ENCODE data around the gene PRH2. TPM values are rescaled to one million over a fixed set of nuclear protein-coding genes. Genes with fewer than 3 reads are reported as not detected.

Gene PRH2
- polyA plus RNA-seq, 1 donor (not counting 4 experiments of a cell fraction or from before 2014, with no cell fraction given), result 0.12 TPM

DNA sequence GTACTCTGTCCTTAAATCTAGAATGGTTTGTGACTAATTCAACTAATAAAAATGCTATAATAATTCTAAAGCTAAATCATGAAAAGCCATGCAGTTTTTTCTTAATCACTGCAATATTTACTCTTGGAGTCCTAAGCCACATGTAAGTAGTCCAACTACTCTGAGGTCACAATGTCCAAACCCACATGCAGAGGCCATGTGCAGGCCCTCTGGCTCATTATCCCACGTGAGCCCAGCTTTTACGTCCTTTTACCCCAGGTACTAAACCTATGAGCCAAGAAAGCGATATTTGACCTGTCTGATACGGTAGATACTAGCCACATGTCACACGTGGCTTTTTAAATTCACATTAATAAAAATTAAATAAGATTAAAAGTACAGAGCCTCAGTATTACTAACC, 32.2 kb upstream of the PRH2 start:
- Histone ChIP-seq H3K9me3 (ENCODE audit: control insufficient read depth, low read depth, low read length) (no peaks in the 10 kb centered on the region), H3K4me1 (ENCODE audit: control insufficient read depth, extremely low read depth, insufficient read depth, low read length) (peaks cover 3% of the 10 kb centered on the region), H3K36me3 (ENCODE audit: control insufficient read depth in 2 of 2, extremely low read depth in 1 of 2, insufficient read depth in 2 of 2, low read length in 2 of 2) (no peaks in the 10 kb centered on the region), H3K27ac (ENCODE audit: control insufficient read depth, insufficient read depth, low read length) (no peak overlapping the region), H3K79me2 (ENCODE audit: control insufficient read depth, insufficient read depth, low read length) (no peaks in the 10 kb centered on the region), H3K9ac (ENCODE audit: control insufficient read depth, extremely low read depth, insufficient read depth, low read length) (no peak overlapping the region), H2AFZ (ENCODE audit: control insufficient read depth, low read length) (no peak overlapping the region), H3K9me1 (ENCODE audit: control insufficient read depth, extremely low read depth, insufficient read depth, low read length) (no peaks in the 10 kb centered on the region), H3K4me3 (ENCODE audit: control insufficient read depth in 2 of 3, extremely low read depth in 1 of 3, insufficient read depth in 2 of 3, low read depth in 1 of 3, low read length in 3 of 3) (no peak overlapping the region), H4K20me1 (ENCODE audit: control insufficient read depth, extremely low read depth, insufficient read depth, low read length) (no peaks in the 10 kb centered on the region), H3K4me2 (ENCODE audit: control insufficient read depth, extremely low read depth, insufficient read depth, low read depth, low read length) (no peak overlapping the region), H3K27me3 (ENCODE audit: control insufficient read depth, extremely low read depth, insufficient read depth, low read length) (no peaks in the 10 kb centered on the region)
- no peak for FAIRE-seq
- dilution Hi-C loops (cut with MboI; ENCODE audit: extremely low pct_ligation_motif_present, low sequenced_read_pairs), result no loop called here
- TF ChIP-seq, protein P1, sequence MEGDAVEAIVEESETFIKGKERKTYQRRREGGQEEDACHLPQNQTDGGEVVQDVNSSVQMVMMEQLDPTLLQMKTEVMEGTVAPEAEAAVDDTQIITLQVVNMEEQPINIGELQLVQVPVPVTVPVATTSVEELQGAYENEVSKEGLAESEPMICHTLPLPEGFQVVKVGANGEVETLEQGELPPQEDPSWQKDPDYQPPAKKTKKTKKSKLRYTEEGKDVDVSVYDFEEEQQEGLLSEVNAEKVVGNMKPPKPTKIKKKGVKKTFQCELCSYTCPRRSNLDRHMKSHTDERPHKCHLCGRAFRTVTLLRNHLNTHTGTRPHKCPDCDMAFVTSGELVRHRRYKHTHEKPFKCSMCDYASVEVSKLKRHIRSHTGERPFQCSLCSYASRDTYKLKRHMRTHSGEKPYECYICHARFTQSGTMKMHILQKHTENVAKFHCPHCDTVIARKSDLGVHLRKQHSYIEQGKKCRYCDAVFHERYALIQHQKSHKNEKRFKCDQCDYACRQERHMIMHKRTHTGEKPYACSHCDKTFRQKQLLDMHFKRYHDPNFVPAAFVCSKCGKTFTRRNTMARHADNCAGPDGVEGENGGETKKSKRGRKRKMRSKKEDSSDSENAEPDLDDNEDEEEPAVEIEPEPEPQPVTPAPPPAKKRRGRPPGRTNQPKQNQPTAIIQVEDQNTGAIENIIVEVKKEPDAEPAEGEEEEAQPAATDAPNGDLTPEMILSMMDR (optimal IDR thresholded peaks at IDR 0.05 in 1 of 3, IDR thresholded peaks at IDR 0.05 in 1 of 3, conservative IDR thresholded peaks at IDR 0.05 in 1 of 3; ENCODE audit: extremely low read depth in 1 of 3, insufficient read depth in 2 of 3, low read length in 3 of 3), result no peak
- no peak for TF ChIP-seq EZH2 (IDR thresholded peaks at IDR 0.05; ENCODE audit: low read length)
- DNase-seq (ENCODE audit: low read depth, low spot score), result no peak

DNA sequence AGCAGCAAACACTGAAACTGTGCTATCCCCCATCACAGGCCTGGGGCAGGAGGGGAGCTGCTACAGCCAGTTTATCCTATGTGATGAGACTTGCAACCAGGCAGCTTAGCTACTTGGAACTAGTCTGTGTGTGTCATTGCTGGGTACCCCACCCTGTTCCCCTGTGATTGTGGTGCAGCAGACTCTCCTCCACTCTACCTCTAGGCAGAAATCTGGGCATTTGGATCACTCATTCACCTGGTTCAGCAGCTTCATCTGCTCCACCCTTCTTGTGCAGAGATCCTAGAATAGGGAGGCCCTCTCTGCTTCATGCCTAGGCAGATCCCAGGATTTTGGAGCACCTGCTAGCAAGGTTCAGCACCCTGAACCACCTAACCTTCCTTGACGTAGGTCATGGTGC, 28.5 kb upstream of the PRH2 start:
- peak; percentile 34 for FAIRE-seq
- Histone ChIP-seq H3K4me1 (ENCODE audit: control insufficient read depth, extremely low read depth, insufficient read depth, low read length) (peaks cover 3% of the 10 kb centered on the region), H3K9me1 (ENCODE audit: control insufficient read depth, extremely low read depth, insufficient read depth, low read length) (no peaks in the 10 kb centered on the region), H3K27ac (ENCODE audit: control insufficient read depth, insufficient read depth, low read length) (no peak overlapping the region), H3K36me3 (ENCODE audit: control insufficient read depth in 2 of 2, extremely low read depth in 1 of 2, insufficient read depth in 2 of 2, low read length in 2 of 2) (no peaks in the 10 kb centered on the region), H3K4me2 (ENCODE audit: control insufficient read depth, extremely low read depth, insufficient read depth, low read depth, low read length) (no peak overlapping the region), H3K4me3 (ENCODE audit: control insufficient read depth in 2 of 3, extremely low read depth in 1 of 3, insufficient read depth in 2 of 3, low read depth in 1 of 3, low read length in 3 of 3) (no peak overlapping the region), H4K20me1 (ENCODE audit: control insufficient read depth, extremely low read depth, insufficient read depth, low read length) (no peaks in the 10 kb centered on the region), H3K9ac (ENCODE audit: control insufficient read depth, extremely low read depth, insufficient read depth, low read length) (no peak overlapping the region), H3K79me2 (ENCODE audit: control insufficient read depth, insufficient read depth, low read length) (no peaks in the 10 kb centered on the region), H2AFZ (ENCODE audit: control insufficient read depth, low read length) (no peak overlapping the region), H3K9me3 (ENCODE audit: control insufficient read depth, low read depth, low read length) (no peaks in the 10 kb centered on the region), H3K27me3 (ENCODE audit: control insufficient read depth, extremely low read depth, insufficient read depth, low read length) (no peaks in the 10 kb centered on the region)
- dilution Hi-C loops (cut with MboI; ENCODE audit: extremely low pct_ligation_motif_present, low sequenced_read_pairs), result no loop called here
- TF ChIP-seq EZH2 (IDR thresholded peaks at IDR 0.05; ENCODE audit: low read length), result no peak
- TF ChIP-seq, protein P1 (optimal IDR thresholded peaks at IDR 0.05 in 1 of 3, IDR thresholded peaks at IDR 0.05 in 1 of 3, conservative IDR thresholded peaks at IDR 0.05 in 1 of 3; ENCODE audit: extremely low read depth in 1 of 3, insufficient read depth in 2 of 3, low read length in 3 of 3), result no peak
- no peak for DNase-seq (ENCODE audit: low read depth, low spot score)
